Type B pancreatic cell (in vitro differentiated cells): Measurements from ENCODE around the gene TMEM101. TPM values are rescaled to one million over a fixed set of nuclear protein-coding genes. Genes with fewer than 3 reads are reported as not detected.
"Not testable (repeated sequence)": the region's sequence is repeated elsewhere in the genome, so short reads cannot be mapped to it uniquely, and the experiment has no call there.

Experiments used
- DNase-seq: peaks from one replicate; pipeline ENCODE4 v3.0.0; 2021; ENCODE audit warnings: mixed read lengths; ENCODE audit not compliant: unreplicated experiment; ENCODE audit errors: extremely low spot score
- H3K27ac Mint-ChIP-seq: 2 replicates; pipeline ENCODE4 v1.8.0; 2021; ENCODE audit warnings: mild to moderate bottlenecking, mixed read lengths
- H3K27me3 Mint-ChIP-seq: 2 replicates; pipeline ENCODE4 v1.8.0; 2021; ENCODE audit warnings: mixed read lengths
- H3K36me3 Mint-ChIP-seq: 2 replicates; pipeline ENCODE4 v1.8.0; 2021; ENCODE audit warnings: mixed read lengths
- H3K4me1 Mint-ChIP-seq: one replicate; pipeline ENCODE4 v1.8.0; 2021; ENCODE audit warnings: mixed read lengths; ENCODE audit not compliant: unreplicated experiment
- H3K4me3 Mint-ChIP-seq: 2 replicates; pipeline ENCODE4 v1.8.0; 2021; ENCODE audit warnings: mild to moderate bottlenecking, mixed read lengths
- H3K9me3 Mint-ChIP-seq: 2 replicates; pipeline ENCODE4 v1.8.0; 2021; ENCODE audit warnings: mixed read lengths
- total RNA-seq: library from RNA; stranded (reverse); gene quantifications from 2 replicates; pipeline ENCODE4 v1.2.1, GENCODE V29; 2021; ENCODE audit warnings: low replicate concordance
- TF ChIP-seq, protein P1 (sequence below): fragments of 200-600 bp; sonication (generic); conservative IDR thresholded peaks from 2 replicates; pipeline ENCODE4 v1.5.0; 2021; ENCODE audit warnings: antibody characterized with exemption, mild to moderate bottlenecking

TMEM101 gene
- total RNA-seq, 1 donor from 2014 or later, result 33.8 TPM

DNA sequence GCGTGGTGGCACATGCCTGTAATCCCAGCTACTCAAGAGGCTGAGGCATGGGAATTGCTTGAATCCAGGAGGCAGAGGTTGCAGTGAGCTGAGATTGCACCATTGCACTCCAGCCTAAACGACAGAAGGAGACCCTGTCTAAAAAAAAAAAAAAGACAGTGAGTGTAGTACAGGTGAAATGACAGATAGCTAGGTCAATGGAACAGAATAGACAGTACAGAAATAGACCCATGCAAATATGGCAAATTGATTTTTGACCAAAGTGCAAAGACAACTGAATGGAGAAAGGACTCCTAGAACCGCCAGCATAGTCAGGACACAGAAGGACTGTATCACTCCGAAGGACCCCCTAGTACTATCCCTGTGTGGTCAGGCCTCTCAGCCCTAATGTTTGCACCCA is 44.4 kb downstream of the TMEM101 start:
- TF ChIP-seq, protein P1, sequence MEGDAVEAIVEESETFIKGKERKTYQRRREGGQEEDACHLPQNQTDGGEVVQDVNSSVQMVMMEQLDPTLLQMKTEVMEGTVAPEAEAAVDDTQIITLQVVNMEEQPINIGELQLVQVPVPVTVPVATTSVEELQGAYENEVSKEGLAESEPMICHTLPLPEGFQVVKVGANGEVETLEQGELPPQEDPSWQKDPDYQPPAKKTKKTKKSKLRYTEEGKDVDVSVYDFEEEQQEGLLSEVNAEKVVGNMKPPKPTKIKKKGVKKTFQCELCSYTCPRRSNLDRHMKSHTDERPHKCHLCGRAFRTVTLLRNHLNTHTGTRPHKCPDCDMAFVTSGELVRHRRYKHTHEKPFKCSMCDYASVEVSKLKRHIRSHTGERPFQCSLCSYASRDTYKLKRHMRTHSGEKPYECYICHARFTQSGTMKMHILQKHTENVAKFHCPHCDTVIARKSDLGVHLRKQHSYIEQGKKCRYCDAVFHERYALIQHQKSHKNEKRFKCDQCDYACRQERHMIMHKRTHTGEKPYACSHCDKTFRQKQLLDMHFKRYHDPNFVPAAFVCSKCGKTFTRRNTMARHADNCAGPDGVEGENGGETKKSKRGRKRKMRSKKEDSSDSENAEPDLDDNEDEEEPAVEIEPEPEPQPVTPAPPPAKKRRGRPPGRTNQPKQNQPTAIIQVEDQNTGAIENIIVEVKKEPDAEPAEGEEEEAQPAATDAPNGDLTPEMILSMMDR, result no peak
- Mint-ChIP-seq H3K4me1 (no peaks in the 10 kb centered on the region), H3K4me3 (no peak overlapping the region), H3K27ac (no peak overlapping the region), H3K9me3 (no peaks in the 10 kb centered on the region), H3K27me3 (peaks cover 40% of the 10 kb centered on the region), H3K36me3 (no peaks in the 10 kb centered on the region)
- no peak for DNase-seq

DNA sequence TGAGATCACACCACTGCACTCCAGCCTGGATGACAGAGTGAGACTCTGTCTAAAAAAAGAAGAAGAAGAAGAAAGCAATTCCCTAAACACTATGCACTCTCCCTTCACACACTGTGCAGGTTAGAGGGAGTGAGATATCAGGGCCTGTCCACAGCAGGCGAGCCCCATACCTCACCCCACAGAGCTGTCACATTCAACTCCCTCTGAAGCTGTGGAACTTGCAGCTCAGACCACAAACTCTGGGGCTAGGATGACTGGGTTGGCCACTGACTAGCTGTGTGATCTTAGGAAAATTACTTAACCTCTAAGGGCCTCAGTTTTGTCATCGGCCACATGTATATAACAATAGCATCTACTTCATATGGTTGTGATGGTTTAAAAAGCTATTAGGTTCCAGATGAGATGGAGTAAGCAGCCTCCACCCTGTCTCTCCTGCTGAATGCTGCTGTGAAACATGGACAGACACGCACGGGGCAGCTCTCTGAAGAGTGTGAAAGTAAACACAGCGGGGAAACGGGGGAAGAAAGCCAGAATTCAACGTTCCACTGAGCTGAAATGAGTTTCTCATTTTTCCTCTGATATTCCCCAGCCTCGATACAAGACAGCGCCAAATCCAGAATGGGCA is 47.4 kb downstream of the TMEM101 start:
- TF ChIP-seq, protein P1, result no peak
- Mint-ChIP-seq H3K27me3 (peaks cover 45% of the 10 kb centered on the region), H3K36me3 (no peaks in the 10 kb centered on the region), H3K4me1 (no peaks in the 10 kb centered on the region), H3K9me3 (no peaks in the 10 kb centered on the region), H3K4me3 (no peak overlapping the region), H3K27ac (no peak overlapping the region)
- DNase-seq, result no peak

DNA sequence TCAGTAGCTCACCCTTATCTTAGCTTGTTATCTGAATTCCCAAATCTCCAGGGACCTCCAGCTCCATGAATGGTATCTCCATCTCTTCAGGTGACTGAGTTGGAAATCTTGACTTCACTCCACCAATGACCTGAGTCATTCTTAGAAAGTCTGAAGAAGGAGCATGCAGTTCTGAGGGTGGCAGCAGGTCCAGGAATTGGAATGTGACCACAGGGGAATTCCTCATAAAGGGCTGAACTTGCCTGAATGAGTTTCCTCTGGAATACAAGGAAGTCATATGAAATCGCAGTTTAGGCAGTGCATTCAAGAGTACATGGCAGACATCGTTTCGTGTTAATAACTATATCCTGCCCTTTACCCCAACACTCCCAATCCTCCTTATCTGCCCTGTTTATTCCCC is 48.5 kb downstream of the TMEM101 start:
- DNase-seq, result no peak
- Mint-ChIP-seq H3K27me3 (peaks cover 49% of the 10 kb centered on the region), H3K4me3 (no peak overlapping the region), H3K27ac (no peak overlapping the region), H3K4me1 (no peaks in the 10 kb centered on the region), H3K9me3 (no peaks in the 10 kb centered on the region), H3K36me3 (no peaks in the 10 kb centered on the region)
- TF ChIP-seq, protein P1, result no peak

DNA sequence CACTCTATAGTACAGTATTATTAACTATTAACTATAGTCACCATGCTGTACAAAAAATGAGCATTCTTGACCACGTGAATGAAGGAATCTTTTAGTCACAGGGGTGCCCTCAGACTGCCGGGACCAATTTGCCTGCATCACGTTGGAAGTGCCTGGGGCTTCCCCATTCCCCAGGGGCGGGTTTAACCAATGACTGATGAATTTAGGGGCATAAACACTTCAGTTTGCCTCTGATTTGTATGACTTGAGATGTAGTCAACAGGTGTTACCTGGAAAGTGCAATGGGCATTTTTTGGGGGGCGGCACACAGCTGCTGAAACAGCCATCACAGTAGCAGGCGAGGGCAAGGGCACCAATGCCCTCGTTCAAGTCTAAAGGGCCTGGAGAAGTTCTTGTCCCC is 52.3 kb downstream of the TMEM101 start:
- Mint-ChIP-seq H3K4me3 (no peak overlapping the region), H3K4me1 (no peaks in the 10 kb centered on the region), H3K36me3 (no peaks in the 10 kb centered on the region), H3K9me3 (no peaks in the 10 kb centered on the region), H3K27ac (no peak overlapping the region), H3K27me3 (peaks cover 35% of the 10 kb centered on the region)
- TF ChIP-seq, protein P1, result no peak
- DNase-seq, result no peak

DNA sequence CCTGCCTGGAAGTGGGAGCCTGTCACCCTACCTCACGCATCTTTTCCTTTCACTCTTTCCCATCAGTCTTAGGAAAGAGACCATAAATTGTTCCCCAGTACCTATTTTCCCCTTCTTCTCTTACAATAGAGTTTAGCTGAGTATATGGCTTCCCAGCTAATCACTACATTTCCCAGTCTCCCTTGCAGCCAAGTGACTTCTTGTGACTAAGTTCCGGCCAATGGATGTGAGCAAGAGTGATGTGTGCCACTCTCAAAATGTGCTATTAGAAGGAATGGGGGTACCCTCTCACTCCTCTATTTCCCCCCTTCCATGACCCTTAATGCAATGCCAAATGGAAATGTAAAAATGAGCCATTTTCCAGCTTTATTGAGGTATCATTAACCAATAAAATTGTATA is 52.8 kb downstream of the TMEM101 start:
- Mint-ChIP-seq H3K36me3 (no peaks in the 10 kb centered on the region), H3K4me1 (no peaks in the 10 kb centered on the region), H3K4me3 (no peak overlapping the region), H3K9me3 (no peaks in the 10 kb centered on the region), H3K27me3 (peaks cover 32% of the 10 kb centered on the region), H3K27ac (no peak overlapping the region)
- DNase-seq, result no peak
- TF ChIP-seq, protein P1, result no peak

DNA sequence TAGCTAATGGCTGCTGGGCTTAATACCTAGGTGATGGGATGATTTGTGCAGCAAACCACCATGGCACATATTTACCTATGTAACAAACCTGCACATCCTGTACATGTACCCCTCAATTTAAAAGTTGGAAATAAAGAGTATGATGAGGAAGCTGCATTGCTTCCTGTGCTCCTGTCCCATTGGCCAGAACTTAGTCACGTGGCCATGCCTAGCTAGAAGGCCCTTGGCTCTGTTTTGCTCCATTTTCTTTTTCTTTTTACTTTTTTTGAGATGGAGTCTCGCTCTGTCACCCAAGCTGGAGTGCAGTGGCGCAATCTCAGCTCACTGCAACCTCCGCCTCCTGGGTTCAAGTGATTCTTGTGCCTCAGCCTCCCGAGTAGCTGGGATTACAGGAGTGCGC is 53.5 kb downstream of the TMEM101 start:
- not testable (repeated sequence) for H3K36me3 Mint-ChIP-seq, H3K4me1 Mint-ChIP-seq, H3K4me3 Mint-ChIP-seq, DNase-seq, H3K9me3 Mint-ChIP-seq, H3K27ac Mint-ChIP-seq
- peaks cover 37% of the 10 kb centered on the region for H3K27me3 Mint-ChIP-seq

Other genes starting within 250 kb of the TMEM101 start
- gene DUSP3, start 236.0 kb downstream of the TMEM101 start, total RNA-seq, result 36.4 and 45.4 TPM in 2 replicates
- not detected in 2 replicates for gene CFAP97D1, start 234.5 kb downstream of the TMEM101 start, total RNA-seq
- gene MPP3, start 181.8 kb downstream of the TMEM101 start, total RNA-seq, result 3.8 and 7.8 TPM in 2 replicates
- gene CD300LG, start 167.8 kb downstream of the TMEM101 start, total RNA-seq, result not detected in 2 replicates
- 5.2 and 18.5 TPM in 2 replicates for gene MPP2, start 107.4 kb downstream of the TMEM101 start, total RNA-seq
- gene PPY, start 72.5 kb downstream of the TMEM101 start, total RNA-seq, result 29.8 and 65.9 TPM in 2 replicates
- 2.3 and 3.5 TPM in 2 replicates for gene PYY, start 61.0 kb downstream of the TMEM101 start, total RNA-seq
- 1.9 and 2.1 TPM in 2 replicates for gene NAGS, start 10.3 kb downstream of the TMEM101 start, total RNA-seq
- 44.8 and 50.6 TPM in 2 replicates for gene LSM12, start 51.7 kb upstream of the TMEM101 start, total RNA-seq
- gene G6PC3, start 55.8 kb upstream of the TMEM101 start, total RNA-seq, result 63.6 and 63.7 TPM in 2 replicates
- gene HDAC5, start 108.7 kb upstream of the TMEM101 start, total RNA-seq, result 43.3 and 48.9 TPM in 2 replicates
- gene HROB, start 127.0 kb upstream of the TMEM101 start, total RNA-seq, result 5.4 and 10.6 TPM in 2 replicates
- 0.68 TPM in 1 of 2 replicates, not detected in the other for gene ASB16, start 155.7 kb upstream of the TMEM101 start, total RNA-seq
- 39.5 and 40.0 TPM in 2 replicates for gene TMUB2, start 172.0 kb upstream of the TMEM101 start, total RNA-seq
- 96.7 and 111 TPM in 2 replicates for gene ATXN7L3, start 184.9 kb upstream of the TMEM101 start, total RNA-seq
- gene UBTF, start 204.7 kb upstream of the TMEM101 start, total RNA-seq, result 85.7 and 101 TPM in 2 replicates